Tibial artery (tissue), 4 donors: ENCODE measurements around the gene CNTN1.

Experiments
- DNase-seq, 2 donors: peaks; one replicate each; pipeline ENCODE4 v3.0.0-alpha.2; 2019
- H3K27ac ChIP-seq, 2 donors: fragments of 200-600 bp; sonication (generic) in 1 of 2; 1 replicate in 1 of 2; 2 replicates in 1 of 2; pipeline ENCODE4 v1.5.1; 2018 to 2019; ENCODE audit warnings: mild to moderate bottlenecking in 1 of 2
- H3K27me3 ChIP-seq, 2 donors: fragments of 200-600 bp; sonication (generic) in 1 of 2; one replicate each; pipeline versions ENCODE4 v1.5.1 to v1.6.0; 2016 to 2019
- H3K36me3 ChIP-seq, 3 donors: fragments of 200-600 bp; sonication (generic) in 2 of 3; one replicate each; pipeline ENCODE4 v1.5.1; 2016 to 2019; ENCODE audit warnings: mild to moderate bottlenecking in 2 of 3
- H3K4me1 ChIP-seq, 4 donors: fragments of 200-600 bp; sonication (generic) in 2 of 4; 1 replicate in 3 of 4; 2 replicates in 1 of 4; pipeline ENCODE4 v1.5.1; 2016 to 2019
- H3K4me3 ChIP-seq, 2 donors: fragments of 200-600 bp; sonication (generic) in 1 of 2; 1 replicate in 1 of 2; 2 replicates in 1 of 2; pipeline ENCODE4 v1.5.1; 2018 to 2019; ENCODE audit warnings: mild to moderate bottlenecking in 2 of 2
- H3K9me3 ChIP-seq, 3 donors: fragments of 200-600 bp; sonication (generic) in 1 of 3; one replicate each; pipeline ENCODE4 v1.5.1; 2016 to 2019
- CTCF ChIP-seq, 2 experiments: fragments of 200-600 bp in 1 of 2; fragments of 450-650 bp in 1 of 2; IDR thresholded peaks; one replicate each; pipeline ENCODE4 v1.5.1; 2017 to 2019; ENCODE audit warnings: antibody characterized with exemption in 2 of 2, mild to moderate bottlenecking in 1 of 2, moderate library complexity in 1 of 2
- intact Hi-C: fragments of 100-400 bp; cut with DNase I; formaldehyde crosslinking; loops from one replicate; pipeline ENCODE4 v1.15.0; 2023; ENCODE audit warnings: low total_unique reads

CNTN1 gene

DNA sequence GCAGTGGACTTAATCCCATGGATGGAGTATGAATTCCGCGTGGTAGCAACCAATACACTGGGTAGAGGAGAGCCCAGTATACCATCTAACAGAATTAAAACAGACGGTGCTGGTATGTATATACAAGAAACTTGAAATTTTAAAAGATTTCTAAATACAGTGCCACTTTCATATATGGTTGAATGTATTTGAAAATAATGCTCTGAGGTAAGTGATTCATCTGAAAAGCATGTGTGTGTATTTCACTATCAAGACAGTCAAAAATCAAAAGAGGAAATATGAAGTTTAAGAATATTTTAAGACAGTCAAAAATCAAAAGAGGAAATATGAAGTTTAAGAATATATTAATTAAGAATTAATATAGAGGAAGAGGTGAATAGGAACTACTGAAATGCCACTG, 300.9 kb downstream of the CNTN1 start:
- H3K27me3 ChIP-seq, result no peaks in the 10 kb centered on the region
- no peak overlapping the region for H3K27ac ChIP-seq
- intact Hi-C loops, result no loop called here
- no peak overlapping the region for H3K4me3 ChIP-seq
- peaks cover 0 to 7% (median 0%) of the 10 kb centered on the region in 4 donors for H3K4me1 ChIP-seq
- no peak for TF ChIP-seq CTCF (IDR thresholded peaks at IDR 0.05)
- no peaks in the 10 kb centered on the region for H3K36me3 ChIP-seq
- H3K9me3 ChIP-seq, result no peaks in the 10 kb centered on the region
- no peak for DNase-seq

- Histone ChIP-seq H3K4me3 (no peak overlapping the region), H3K27me3 (no peaks in the 10 kb centered on the region), H3K9me3 (no peaks in the 10 kb centered on the region), H3K36me3 (no peaks in the 10 kb centered on the region), H3K4me1 (no peaks in the 10 kb centered on the region), H3K27ac (no peak overlapping the region)
- no peak for DNase-seq
- intact Hi-C loops, result no loop called here
- no peak for TF ChIP-seq CTCF (IDR thresholded peaks at IDR 0.05)
These were observed 303.9 kb downstream of the CNTN1 start for GRCh38 chr12:40996091-40996490.

DNA sequence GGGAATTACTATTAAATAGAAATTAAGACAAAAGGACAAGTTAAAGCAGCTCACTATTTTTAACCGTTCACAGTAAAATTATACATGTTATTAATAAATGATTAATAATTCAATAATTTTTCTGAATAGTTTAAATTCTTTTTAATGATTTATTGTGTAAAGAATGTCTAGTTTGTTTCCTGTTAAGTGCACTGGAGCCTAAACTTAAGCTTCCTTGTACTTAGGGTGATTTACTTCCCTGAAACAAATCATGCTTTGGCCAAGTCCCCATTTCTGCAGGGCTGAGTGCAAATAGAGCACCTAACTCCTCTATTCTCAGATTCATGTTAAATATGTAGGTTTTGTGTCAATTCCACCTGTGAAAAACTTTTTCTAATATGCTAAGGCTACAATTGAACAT, 307.0 kb downstream of the CNTN1 start:
- intact Hi-C loops, result no loop called here
- H3K4me3 ChIP-seq, result no peak overlapping the region
- TF ChIP-seq CTCF (IDR thresholded peaks at IDR 0.05), result no peak

GRCh38 chr12:41008472-41008871, 316.2 kb downstream of the CNTN1 start:
- intact Hi-C loops, result no loop called here
- Histone ChIP-seq H3K9me3 (peaks cover 0 to 24% (median 10%) of the 10 kb centered on the region in 3 donors), H3K27me3 (no peaks in the 10 kb centered on the region), H3K36me3 (no peaks in the 10 kb centered on the region), H3K4me3 (no peak overlapping the region), H3K27ac (no peak overlapping the region), H3K4me1 (peaks cover 0 to 4% (median 0%) of the 10 kb centered on the region in 4 donors)
- DNase-seq, result no peak
- no peak for TF ChIP-seq CTCF (IDR thresholded peaks at IDR 0.05)

More for the DNA sequence above, 307.0 kb downstream of the CNTN1 start:
- Histone ChIP-seq H3K27me3 (no peaks in the 10 kb centered on the region), H3K36me3 (no peaks in the 10 kb centered on the region), H3K4me1 (no peaks in the 10 kb centered on the region), H3K9me3 (peaks cover 0 to 9% (median 0%) of the 10 kb centered on the region in 3 donors), H3K27ac (no peak overlapping the region)
- no peak for DNase-seq

GRCh38 chr12:41011939-41012338, 319.7 kb downstream of the CNTN1 start:
- DNase-seq, result no peak
- Histone ChIP-seq H3K9me3 (no peaks in the 10 kb centered on the region), H3K4me1 (peaks cover 0 to 18% (median 0%) of the 10 kb centered on the region in 4 donors), H3K36me3 (no peaks in the 10 kb centered on the region), H3K4me3 (no peak overlapping the region), H3K27ac (no peak overlapping the region), H3K27me3 (no peaks in the 10 kb centered on the region)
- intact Hi-C loops, result no loop called here
- peak; percentile 41 to 44 for TF ChIP-seq CTCF (IDR thresholded peaks at IDR 0.05)
